HG02623 (cell line): ENCODE data around the gene LRRN4CL.

Experiments
- ATAC-seq: cut with Tn5 transposase; IDR thresholded peaks from one replicate; pipeline ENCODE4 v1.9.1; 2021; ENCODE audit warnings: moderate library complexity; ENCODE audit not compliant: unreplicated experiment

LRRN4CL gene

GRCh38 chr11:62648185-62648966, 41.0 kb downstream of the LRRN4CL start:
- no peak for ATAC-seq

GRCh38 chr11:62647609-62648005, 41.7 kb downstream of the LRRN4CL start:
- no peak for ATAC-seq

- ATAC-seq: no peak
Measured at GRCh38 chr11:62646825-62647608, 42.3 kb downstream of the LRRN4CL start.

GRCh38 chr11:62645946-62646824, 43.1 kb downstream of the LRRN4CL start, which contains the start of gene GANAB:
Gene GANAB, minus strand, starts transcription at chr11:62646613. Its CDS starts 14 bp downstream, at chr11:62646599.
- peak; percentile 87 for ATAC-seq

- ATAC-seq: no peak
Measured at GRCh38 chr11:62645671-62645945, 43.7 kb downstream of the LRRN4CL start.

GRCh38 chr11:62644220-62644619, 45.1 kb downstream of the LRRN4CL start:
- ATAC-seq: no peak
